Stimulated activated CD8-positive, alpha-beta memory T cell treated with anti-CD3 and anti-CD28 coated beads, Interleukin-7, amount 100 ng/mL, for 4 hours (primary cell): ENCODE data around the gene PRRT2.

ENCODE experiments used
- DNase-seq, 2 donors: peaks; one replicate each; pipeline ENCODE4 v3.0.0-alpha.2; 2020; ENCODE audit warnings: low read depth in 2 of 2

PRRT2 gene

DNA sequence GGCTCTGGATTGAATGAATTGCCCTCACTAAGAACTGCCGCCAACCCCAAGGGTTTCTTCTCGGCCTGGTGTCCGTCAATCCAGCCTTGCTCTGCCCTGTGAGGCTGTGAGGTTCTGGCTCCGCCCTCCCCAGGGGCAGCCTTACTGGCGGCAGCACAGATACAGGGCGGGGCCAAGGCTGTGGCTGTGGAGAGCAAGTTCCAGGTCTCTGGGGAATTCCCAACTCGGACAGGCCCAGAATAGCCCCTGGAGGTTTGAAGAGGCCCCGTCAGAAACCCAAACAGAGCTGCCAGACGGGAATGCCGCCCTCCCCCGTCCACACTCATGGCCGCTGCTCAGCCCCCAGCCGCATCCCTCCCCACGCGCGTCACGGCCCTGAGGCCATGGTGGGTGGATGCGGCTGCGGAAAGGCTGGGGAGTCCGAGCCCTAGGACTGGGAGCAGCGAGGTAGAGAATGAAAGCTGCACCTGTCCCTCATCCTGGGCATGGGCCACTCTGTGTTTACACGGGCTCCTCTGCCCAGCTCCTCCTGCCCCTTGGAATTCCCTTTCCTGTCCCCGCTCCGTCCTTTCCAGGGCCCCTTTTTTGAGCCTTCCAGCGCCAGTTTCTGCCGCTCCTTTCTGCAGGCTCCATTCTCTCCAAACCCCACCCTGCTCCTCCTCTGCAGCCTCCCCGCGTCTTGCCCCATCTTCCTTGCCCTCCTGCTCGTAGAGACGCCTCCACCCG, 660 bp upstream of the PRRT2 start:
- DNase-seq: peak in 1 of 2 donors; percentile 67

DNA sequence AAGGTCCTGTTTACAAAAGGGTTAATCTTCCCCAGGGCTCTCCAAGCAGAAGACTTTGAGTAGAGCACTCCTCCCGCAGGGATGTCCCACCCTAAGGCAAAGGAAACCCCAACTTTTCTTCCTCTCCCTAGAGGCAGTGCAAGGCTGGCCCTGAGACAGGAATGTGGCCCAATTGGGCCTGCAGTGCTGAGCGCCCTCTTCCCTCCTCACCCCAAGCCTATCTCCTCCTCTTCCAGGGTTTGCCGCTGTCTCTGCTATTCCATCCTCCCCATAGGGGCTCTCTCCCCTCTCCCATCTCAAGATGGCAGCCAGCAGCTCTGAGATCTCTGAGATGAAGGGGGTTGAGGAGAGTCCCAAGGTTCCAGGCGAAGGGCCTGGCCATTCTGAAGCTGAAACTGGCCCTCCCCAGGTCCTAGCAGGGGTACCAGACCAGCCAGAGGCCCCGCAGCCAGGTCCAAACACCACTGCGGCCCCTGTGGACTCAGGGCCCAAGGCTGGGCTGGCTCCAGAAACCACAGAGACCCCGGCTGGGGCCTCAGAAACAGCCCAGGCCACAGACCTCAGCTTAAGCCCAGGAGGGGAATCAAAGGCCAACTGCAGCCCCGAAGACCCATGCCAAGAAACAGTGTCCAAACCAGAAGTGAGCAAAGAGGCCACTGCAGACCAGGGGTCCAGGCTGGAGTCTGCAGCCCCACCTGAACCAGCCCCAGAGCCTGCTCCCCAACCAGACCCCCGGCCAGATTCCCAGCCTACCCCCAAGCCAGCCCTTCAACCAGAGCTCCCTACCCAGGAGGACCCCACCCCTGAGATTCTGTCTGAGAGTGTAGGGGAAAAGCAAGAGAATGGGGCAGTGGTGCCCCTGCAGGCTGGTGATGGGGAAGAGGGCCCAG, 1.0 kb downstream of the PRRT2 start:
- no peak for DNase-seq

DNA sequence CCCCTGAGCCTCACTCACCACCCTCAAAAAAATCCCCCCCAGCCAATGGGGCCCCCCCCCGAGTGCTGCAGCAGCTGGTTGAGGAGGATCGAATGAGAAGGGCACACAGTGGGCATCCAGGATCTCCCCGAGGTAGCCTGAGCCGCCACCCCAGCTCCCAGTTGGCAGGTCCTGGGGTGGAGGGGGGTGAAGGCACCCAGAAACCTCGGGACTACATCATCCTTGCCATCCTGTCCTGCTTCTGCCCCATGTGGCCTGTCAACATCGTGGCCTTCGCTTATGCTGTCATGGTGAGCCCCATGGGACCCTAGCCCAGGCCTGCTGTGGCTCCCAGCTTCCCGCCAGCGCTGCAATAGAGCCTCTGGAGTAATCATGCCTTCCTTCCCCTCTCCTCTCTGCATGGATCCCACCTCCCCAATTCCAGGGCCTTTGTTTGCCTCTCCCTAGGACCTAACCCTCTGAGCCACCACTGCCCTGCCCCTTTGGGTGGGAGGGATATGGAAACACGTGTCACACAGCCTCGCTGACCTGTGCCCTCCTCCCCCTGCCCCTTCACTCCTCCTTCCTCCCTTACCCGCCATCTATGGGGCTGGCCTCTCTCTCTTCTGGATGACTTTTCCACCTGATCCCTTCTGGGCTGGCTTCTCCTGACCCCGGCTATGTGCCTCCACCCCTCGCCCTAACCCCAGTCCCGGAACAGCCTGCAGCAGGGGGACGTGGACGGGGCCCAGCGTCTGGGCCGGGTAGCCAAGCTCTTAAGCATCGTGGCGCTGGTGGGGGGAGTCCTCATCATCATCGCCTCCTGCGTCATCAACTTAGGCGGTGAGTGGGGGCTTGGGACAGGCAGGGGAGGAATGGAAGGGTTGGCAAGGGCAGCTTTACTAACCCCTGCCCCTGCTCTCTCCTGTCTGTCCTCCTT, 1.9 kb downstream of the PRRT2 start:
- DNase-seq: no peak

DNA sequence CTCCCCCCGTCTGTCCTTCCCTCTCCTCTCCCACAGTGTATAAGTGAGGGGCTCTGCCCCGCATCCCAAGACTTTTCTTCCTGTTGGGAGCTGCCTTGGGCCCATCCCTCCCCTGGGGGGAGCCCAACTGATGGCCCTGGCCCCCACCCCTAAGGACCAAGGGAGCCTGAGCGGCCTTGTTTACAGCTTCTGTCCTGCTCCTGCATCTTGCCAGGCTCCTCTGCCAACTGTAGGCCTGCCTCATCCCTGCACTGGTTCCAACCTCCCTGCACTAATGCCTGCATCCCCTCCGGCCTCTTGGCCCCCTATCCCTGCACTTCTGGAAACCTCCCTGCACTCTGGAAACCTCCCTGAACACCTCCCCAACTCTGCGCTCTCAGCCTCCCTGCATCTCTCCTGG, 2.6 kb downstream of the PRRT2 start:
- DNase-seq: no peak

DNA sequence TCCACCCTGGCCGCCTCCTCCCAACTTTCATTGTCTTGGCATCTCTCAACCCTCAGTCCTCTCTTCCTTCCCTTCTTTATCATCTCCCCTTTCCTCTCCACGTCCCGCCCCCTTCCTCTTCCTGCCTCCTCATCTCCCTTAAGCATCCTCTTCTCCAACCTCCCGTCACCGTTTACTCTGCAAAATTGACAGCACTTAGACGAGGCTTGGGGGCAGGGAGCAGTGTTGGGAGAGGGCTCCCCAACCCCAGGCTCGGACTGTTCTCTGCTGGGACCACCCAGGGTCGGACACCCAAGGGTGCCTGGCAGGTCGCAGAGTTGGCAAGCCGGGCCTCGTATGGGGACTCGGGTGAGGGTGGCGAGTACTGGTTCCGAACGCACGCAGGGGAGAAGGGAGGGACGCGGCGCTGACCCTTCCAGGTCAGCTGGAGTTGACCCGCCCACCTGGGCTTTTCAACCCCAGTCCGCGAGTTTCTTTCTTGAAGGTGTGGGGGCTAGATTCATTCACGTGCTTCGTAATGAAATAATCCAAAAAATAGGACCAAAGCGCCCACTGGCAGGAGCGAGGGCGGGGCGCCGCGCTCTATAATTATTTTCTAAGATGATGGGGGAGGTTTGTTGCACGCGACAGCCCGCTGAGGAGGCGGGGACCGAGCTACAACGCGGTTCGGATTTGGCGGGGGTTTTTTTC, 3.2 kb downstream of the PRRT2 start:
- peak in 1 of 2 donors; percentile 52 for DNase-seq

DNA sequence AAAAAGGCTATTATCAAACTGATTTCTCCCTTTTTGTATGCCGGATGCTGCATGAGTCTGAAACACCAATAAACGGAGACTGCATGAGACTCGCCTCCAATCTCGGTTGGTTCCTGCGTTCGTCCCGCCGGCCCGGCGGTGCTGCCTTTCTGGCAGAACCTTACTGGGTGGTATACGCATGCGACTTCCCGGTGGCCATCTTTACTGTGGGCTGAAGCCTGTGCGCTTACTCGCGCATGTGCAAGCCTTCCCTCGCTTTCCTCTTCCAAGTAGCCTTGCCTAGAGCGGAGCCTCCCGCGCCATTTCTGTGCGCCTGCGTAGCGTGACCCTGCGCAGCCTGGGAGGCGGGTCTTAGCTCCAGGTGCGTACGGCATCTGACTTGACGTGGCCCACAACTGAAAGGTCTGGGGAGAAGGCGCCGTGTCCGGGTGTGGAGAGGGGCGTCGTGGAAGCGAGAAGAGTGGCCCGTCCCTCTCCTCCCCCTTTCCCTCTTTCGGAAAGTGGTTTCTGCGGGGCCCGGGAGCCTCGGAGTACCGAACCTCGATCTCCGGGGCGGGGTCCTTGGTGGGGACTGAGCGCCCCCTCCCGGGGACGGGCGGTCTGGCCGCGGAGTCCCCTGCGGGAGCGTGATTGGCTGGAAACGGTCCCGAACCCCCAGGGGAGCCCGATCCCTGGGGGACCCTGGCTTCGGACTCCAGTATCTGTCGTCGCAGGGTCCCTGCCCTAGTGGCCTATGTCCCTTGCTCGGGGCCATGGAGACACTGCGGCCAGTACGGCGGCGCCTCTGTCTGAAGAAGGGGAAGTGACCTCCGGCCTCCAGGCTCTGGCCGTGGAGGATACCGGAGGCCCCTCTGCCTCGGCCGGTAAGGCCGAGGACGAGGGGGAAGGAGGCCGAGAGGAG, 4.0 kb downstream of the PRRT2 start, which contains the start of gene PAGR1:
Gene PAGR1, plus strand, starts transcription at position 360 of the 901 bp plus-strand sequence. Its CDS starts 374 bp downstream, at position 734.
- peak; percentile 97 for DNase-seq

DNA sequence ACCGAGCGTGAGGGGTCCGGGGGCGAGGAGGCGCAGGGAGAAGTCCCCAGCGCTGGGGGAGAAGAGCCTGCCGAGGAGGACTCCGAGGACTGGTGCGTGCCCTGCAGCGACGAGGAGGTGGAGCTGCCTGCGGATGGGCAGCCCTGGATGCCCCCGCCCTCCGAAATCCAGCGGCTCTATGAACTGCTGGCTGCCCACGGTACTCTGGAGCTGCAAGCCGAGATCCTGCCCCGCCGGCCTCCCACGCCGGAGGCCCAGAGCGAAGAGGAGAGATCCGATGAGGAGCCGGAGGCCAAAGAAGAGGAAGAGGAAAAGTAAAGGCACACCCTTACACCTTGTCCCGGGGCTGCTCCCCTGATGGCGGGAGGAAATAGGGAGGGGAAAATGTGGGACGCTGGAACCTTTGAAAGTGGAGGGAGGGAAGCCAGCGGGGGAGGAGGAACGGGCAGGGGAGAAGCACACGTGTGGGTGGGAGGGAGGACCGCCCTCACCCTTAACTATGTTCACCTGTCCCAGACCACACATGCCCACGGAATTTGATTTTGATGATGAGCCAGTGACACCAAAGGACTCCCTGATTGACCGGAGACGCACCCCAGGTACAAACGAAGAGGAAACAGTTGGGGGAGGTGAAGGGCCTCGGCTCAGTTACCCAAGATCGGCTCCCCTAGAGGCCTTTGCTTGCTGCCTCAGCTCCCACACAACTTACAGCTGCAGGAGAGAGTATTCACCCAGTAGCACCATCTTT, 4.9 kb downstream of the PRRT2 start:
- peak in 1 of 2 donors; percentile 45 for DNase-seq

DNA sequence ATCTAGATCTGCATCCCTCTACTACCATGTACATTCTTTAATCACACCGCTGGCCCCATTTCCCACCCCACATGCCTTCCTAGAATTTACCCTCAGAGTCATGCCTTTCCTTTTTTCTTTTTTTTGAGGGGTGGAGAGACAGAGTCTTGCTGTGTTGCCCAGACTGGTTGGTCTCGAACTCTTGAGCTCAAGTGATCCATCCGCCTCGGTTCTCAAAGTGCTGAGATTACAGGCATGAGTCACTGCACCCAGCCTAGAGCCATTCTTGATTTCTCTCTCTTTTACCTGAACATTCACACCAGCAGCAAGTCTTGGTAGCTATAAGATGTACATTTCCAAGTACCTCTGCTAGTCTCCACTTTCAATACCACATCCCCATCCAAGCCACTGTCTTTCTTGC, 6.1 kb downstream of the PRRT2 start:
- no peak for DNase-seq

DNA sequence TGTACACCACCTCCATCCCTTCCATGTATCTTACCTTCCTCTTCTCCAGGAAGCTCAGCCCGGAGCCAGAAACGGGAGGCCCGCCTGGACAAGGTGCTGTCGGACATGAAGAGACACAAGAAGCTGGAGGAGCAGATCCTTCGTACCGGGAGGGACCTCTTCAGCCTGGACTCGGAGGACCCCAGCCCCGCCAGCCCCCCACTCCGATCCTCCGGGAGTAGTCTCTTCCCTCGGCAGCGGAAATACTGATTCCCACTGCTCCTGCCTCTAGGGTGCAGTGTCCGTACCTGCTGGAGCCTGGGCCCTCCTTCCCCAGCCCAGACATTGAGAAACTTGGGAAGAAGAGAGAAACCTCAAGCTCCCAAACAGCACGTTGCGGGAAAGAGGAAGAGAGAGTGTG, 7.5 kb downstream of the PRRT2 start:
- no peak for DNase-seq

DNA sequence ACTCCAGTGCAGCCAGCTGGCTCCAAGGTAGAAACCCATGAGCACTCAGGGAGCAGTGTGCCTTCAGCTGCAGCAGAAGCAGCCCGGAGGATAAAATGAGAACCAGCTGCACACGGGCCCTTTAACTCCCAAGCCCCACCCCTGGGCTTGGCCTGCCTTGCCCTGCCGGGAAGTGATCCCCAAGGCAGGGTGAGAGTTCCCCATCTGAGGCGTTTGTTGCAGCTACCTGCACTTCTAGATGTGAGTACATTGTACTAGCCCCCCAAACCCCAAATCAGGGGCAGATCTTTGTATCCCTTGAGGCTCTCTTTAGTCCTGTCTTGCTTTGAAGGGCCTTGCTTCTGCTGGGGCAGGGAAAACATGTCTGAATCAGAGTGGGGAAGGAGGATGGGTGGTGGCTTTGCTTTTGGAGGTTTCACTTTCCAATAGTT, 8.3 kb downstream of the PRRT2 start, which contains the start of gene MVP:
Gene MVP, plus strand, starts transcription at position 192 of the 431 bp plus-strand sequence. CDS start 10,088 bp downstream, outside the sequence.
- no peak for DNase-seq

DNA sequence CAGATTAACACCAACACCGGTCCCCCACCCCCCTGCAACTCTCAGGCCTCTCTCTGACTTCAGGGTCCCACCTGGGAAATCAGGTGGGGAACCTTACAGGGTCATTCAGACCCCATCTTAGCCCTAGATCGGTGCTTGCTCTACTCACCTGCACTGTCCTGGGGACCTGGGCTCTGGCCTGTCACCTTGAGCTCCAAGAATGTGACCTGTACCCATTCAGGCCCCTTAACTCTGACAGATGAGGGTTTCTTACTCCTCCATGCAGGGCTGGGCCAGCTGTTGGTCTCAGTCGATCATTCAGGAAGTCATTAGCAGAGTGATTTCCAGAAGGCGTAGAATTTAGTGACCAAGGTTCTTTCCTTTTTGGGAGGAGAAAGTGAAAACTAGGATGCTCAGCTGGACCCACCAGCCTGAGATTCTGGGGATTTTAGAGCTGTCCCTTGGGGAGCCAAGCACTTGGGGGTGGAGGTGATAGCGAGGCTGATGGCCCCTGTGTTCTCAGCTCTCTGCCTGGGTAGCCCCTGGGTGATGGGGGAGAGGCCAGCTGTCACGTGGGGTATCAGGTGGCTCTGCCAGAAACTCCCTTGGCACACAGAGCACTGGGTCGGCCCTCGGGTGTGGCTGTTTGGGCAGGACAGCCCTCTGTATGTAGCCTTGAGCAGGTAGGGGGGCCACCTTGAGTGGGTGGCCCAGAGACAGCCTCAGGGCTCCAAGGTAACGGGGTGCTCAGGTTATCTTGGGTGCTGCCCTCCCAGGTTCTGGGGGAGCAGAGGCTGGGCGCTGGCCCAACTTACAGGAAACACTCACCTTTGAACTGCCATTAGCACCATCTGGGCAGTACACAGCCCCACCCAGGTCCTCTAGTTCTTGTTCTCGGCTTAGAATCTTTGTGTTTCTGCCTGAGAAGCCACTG, 9.0 kb downstream of the PRRT2 start:
- no peak for DNase-seq

DNA sequence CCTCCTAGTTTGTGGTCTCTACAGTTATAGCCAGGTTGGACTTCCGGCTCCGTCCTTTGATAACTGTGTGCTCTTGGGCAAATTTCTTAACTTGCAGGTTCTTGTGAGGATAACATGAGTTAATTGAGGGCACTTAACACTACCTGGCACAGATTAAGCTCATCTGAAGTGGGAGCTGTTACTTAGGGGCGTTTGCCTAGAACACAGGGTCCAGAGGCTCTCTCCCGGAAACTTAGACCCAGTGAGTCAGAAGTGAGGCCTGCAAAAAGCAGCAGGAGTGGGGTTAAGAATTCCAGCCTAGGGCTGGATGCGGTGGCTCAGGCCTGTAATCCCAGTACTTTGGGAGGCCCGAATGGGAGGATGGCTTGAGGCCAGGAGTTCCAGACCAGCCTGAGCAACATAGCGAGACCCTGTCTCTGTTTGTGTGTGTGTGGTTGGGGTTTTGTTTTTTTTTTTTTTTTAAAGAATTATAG, 9.7 kb downstream of the PRRT2 start:
- DNase-seq: no peak

DNA sequence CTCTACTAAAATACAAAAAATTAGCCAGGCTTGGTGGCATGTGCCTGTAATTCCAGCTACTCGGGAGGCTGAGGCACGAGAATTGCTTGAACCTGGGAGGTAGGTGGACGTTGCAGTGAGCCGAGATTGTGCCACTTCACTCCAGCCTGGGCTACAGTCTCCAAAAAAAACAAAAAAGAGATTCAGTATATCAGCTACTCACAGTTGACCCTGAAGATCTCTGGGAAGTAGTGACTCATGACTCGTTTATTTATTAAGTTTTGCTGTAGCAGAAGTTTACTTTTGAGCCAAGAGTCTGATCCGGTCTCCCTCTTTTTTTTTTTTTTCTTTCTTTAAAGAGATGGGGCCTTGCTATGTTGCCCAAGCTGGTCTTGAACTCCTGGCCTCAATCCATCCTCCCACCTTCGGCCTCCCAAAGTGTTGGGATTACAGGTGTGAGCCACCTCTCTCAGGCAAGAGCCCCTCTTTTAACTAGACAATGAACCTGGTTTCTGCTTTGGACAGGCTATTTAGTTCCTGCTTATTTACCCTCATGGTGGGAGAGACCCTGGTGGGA, 12.7 kb downstream of the PRRT2 start:
- DNase-seq: no peak

DNA sequence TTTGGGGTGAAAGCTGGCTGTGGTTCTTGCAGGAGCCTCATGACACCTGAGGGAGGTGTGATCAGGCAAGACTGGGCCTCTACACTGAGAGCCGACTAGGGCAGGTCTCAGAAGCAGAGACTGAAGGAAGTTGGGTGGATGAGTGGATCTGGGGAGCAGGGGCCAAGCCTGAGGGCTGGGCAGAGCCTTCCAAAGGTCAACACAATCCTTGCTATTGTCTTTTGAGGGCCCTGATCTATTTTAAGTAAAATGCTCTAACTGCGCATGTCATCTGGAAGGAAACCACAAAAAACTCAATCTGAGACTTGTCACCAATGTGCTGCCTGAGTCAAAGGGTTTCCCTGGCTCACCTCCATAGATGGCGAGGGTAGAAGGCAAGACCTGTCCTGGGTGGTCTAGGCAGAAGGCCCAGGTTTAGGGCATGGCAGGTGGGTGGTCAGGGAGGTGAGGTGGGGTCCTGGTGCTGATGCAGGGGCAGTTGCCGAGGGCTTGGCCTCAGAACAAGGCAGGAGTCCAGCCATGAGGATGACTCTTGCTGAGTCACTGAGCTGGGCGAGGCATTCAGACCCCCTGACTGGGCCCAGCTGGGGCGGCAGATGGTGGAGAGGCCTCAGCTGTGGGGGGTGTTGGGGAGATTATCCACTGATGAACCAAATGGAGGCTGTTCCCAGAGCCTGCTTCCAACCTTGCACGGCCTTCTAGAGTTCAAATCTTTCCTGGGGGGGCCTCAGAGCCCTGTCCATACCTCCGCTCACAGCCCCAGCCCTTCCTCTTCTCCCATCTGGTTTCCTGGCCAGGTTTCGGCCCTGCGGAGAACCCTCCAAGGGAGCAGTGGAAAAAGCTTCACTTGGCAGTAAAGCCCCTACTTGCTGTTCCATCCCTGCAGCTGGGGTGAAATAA, 13.4 kb downstream of the PRRT2 start:
- no peak for DNase-seq

DNA sequence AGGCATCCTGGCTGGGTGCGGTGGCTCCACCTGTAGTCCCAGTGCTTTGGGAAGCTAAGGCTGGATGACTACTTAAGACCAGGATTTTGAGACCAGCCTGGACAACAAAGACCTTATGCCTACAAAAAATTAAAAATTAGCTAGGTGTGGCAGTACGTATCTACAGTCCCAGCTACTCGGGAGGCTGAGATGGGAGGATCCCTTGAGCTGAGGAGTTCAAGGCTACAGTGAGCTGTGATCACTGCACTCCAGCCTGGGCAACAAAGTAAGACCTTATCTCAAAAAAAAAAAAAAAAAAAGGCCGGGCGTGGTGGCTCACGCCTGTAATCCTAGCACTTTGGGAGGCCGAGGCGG, 14.3 kb downstream of the PRRT2 start:
- no peak for DNase-seq

DNA sequence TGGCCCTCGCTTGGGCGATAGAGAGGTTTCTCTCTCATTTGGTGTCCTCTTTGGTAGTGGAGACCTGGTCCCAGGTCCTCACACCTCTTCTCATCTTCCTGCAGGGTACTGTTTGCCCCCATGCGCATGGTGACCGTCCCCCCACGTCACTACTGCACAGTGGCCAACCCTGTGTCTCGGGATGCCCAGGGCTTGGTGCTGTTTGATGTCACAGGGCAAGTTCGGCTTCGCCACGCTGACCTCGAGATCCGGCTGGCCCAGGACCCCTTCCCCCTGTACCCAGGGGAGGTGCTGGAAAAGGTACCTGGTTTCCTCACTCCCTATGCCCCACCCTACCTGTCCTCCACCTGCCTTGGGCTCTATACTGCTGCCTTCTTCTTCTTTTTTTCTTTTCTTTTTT, 18.8 kb downstream of the PRRT2 start:
- no peak for DNase-seq

DNA sequence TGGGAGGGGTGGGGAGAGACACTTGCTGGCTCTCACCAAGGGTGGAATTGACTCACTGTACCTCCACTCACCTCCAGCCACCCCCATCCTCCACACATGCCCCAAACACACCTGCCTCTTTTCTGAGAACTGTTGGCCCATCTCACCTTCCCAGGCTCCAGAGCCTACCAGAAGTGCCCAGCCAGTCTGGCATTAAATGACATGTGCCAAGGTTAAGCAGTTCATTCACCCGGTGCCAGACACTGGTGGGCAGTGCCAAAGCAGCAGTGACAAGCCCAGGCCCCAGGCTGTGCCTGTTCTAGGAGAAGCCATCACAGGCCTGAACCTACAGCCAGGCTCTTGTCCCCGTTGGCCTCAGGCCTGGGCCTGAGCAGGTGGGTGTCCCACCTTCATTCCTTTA, 19.5 kb downstream of the PRRT2 start:
- DNase-seq: no peak
